ENCODE data around the gene ABLIM2.

Gene ABLIM2

DNA sequence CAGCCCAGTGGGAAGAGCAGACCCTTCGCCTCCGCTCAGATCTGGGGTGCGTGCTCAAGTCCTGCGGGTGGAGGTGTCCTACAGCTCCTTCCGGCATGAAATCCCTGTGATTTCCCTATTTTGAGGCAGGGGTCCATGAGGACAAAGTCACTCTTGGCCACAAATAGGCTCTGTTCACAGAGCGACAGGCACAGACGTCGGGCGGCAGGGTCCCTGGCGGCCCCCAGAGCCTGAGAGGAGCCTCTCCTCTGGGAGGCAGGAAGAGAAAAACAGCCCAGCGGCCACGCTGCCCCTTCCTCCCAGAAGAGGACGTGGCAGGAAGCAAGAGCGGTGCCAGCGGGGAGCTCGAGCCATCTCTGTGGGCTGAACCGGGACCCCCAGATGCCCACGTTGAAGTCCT lies 38.7 kb downstream of the ABLIM2 start:
- no peak for DNase-seq (ENCODE audit: low read depth)

DNA sequence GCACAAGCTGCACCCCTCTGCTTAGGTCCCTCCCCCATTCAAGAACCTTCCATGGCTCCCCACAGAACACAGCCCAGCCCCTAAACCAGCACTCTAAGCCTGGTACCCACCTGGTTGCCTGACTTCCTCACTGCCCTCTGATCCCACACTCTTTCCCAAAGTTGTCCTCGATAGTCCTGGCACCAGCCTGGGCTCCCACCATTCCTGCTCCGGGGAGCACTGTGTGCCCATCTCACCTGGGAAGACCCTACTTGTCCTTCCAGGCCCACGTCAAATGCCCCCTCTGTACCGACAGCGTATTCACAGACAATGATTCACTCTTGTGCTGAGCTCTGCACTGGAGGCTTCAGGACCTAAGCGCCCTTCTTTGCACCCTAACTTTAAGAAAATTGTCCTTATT lies 40.1 kb downstream of the ABLIM2 start:
- DNase-seq (ENCODE audit: low read depth), result no peak

DNA sequence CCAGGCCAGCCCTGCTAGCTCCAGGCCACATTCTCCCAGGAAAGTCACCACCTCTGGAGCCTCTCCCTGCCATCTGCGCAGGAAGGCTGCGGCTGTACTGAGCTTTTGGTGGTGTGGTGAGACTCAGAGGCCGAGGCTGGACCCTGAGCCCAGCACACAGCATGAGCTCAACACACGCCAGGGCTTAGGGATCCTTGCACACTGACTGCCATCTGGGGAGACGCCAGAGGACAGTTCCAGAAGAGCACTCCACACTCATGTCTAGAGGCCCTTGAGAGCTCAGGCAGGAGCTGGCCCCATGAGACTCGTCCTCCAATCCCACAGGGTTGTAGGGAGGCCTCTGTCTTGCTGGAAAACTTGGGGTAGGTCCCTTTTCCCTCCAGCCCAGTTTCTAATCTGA lies 40.6 kb downstream of the ABLIM2 start:
- DNase-seq (ENCODE audit: low read depth), result no peak

DNA sequence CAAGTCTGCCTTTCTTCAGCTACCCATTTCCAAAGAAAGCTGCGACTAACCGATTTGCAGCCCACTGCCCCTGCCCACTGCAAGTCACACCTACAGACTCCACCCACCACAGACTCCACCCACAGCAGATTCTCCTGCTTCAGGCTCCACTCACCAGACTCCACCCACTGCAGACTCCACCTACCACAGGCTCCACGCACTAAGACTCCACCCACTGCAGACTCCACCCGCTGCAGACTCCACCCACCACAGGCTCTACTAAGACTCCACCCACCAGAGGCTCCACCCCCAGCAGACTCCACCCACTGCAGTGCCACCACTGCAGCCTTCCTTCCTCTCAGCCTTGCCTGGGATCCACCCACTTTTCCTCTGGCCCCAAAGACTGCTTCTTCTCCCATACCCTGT lies 41.3 kb downstream of the ABLIM2 start:
- DNase-seq (ENCODE audit: low read depth), result no peak

DNA sequence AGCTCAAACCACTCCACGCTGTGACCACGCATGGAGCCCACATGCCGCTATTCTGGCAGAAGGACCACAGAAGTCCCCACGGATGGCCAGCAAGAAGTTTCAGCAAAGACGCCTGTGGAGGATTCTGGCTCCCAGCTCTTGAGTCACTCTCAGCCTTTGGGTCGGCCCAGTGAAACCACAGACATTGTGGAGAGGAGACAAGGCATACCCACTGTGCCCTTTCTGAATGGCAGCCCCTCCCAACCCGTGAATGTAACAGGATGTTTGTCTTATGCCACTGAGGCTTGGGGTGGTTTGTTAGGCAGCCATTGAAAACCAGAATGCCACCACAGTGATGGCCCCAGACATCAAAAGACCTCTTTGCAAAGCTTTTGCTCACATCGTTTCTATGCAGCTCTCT lies 42.7 kb downstream of the ABLIM2 start:
- no peak for DNase-seq (ENCODE audit: low read depth)

DNA sequence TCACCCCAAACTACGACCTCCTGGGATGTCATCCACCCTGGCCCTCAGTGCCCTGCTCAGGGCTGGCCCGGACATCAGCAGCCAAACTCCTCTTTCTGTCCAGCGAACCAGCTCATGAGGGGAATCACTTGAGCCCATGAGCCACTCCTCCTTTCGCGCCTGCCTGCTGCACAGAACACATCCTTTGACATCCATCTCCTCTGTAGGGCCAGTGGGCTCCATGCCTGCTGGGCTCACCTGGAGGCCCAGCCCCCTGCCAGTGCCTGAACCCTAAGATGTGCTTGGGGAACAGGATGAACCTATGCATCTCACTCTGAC lies 43.5 kb downstream of the ABLIM2 start:
- DNase-seq (ENCODE audit: low read depth), result no peak

DNA sequence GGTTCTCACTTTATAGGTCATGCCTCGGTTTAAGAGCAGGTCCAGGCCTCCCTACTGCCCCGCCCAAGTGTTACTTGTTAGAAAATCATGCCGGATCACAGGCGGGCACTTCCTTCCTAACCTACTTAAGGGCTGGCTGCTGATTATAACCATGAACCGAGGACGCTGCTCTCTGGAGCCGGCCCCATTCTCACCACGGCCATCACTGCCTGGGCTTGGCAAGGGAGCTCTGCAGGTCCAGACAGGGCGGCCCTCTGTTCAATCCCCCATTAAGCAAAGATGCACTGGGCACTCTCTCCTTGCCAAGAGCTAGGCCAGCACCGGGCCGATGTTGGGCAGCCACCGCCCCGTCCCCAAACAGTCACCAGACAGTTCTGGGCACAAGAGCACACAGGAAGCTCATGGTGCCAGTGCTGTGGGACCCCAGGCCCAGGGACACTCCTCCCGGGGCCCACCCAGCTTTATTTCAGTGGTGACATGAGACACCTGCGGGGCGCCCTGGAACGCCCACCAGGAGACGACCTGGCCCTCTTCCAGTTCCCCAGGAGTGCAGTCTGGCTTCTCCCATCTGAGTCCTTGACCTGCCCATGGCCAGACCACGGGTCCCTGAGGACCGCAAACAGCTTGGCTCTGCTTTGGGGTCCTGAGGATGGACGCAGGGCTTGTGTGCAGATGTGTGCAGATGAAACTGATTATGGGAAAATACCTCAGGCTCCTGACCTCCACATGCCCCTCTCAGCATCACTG lies 44.0 kb downstream of the ABLIM2 start:
- no peak for DNase-seq (ENCODE audit: low read depth)

DNA sequence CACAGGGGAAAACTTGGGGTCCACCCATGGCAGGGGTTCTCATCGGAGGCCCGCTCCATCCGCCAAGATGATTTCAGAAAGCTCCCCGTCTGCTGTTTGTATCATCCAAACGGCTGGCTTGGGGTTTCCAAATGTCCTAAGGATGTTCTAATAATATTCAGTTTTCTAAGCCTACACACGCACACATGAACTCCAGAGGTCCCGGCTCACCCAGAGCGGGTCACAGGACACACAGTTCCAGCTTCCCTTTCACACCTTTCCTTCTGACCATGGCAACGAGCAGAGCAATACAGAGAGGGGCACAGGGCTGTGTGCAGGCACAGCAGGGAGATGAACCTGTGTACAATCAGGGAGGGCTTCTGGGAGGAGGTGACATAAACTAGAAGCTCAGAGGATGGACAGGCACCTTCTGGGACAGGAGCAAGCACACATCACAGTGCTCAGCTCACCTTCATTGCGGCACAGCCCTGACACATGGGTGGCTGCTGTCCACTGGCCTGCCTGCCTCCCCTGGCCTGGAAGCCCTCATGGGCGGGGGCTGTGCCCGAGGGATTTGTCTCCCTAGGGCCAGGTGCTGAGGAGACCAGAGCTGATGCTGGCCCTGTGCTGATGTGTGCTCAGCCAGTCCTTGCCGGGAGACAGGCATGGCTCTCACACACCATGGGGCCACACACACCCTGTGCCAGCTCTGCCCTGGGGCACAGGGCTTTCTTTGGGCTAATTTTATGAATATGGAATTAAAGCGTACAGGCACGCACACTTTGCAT lies 44.8 kb downstream of the ABLIM2 start:
- DNase-seq (ENCODE audit: low read depth), result no peak

DNA sequence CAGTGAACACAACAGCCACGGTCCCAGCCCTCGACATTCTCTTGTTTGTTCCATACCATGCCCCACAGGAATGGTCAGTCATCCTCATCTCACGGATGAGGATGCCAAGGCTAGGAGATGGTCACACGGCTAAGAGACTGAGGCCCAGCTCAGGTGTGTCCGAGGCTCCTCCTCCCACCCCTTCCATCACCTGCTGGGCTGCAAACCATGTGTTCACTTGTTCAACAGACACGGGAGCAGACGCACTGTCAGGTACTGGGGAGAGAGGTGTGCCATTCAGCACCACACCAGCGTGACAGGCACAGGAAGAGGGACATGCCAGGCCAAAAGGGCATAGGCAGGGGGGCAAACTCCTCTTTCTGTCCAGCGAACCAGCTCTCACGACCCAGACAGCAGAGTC lies 45.9 kb downstream of the ABLIM2 start:
- no peak for DNase-seq (ENCODE audit: low read depth)

DNA sequence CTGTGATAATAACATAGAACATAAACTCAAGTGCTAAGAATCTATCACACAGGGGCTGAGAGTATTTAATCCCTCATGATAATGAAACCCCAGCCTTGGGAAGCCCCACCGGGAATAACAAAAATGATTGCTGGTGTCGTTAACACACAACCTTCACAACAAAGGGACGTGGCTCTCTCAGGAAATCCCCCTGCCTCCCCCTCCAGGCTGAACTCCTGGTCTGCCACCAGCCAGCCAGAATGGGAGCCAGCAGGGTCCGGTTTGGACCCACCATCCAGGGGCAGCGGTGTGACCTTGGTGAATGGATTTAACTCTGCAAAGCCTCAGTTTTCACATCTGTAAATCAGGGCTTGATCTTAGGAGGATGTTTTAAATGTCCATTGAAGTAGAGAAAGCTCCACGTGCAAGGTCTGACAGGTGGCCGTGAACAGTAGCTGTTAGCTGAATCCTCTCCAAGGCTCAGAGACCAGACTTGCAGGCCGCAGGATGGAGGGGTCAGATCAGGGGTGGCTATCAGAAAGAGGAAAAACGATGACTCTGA lies 46.5 kb downstream of the ABLIM2 start:
- no peak for DNase-seq (ENCODE audit: low read depth)

DNA sequence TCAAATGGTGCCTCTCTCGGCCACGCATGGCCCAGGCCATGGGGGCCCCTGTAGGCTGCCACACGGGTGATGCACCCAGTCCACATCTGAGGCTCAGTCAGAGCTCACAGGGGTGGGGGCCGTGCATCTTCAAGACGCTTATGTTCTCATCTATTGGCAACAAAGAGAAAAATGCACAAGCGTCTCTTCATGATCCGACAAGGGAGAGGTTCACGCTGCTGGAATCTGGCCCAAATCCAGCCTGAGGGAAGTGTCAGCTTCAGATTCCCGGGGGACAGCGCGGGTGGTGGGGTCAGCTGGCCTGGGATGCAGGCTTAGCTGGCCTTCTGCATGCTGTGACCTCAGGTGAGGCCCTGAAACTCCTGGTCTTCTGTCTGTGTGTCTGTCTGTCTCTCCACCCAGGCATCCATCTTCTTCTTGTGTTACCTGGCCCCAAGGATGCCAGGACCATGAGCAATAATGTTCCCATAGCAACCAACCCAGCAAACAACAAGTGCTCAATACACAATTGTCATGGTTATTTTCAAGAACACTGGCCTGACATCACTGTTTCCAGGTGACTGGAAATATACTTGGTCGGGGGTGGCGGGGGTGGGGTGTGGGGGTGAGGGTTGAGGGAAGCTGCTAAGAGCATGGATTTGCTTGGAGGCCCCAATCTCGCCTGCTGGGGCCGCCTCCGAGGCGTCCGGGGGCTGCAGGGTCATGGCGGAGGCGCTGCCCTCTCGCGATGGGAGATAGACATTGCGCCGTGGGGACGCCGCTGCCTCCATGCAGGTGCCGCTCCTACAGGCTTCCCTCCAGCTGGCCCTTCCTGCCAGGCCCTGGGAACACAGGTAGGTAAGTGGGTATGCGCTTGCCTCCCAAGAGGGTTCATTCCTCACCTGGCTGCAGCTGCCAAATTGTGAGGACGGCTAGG lies 48.3 kb downstream of the ABLIM2 start:
- DNase-seq (ENCODE audit: low read depth), result no peak

DNA sequence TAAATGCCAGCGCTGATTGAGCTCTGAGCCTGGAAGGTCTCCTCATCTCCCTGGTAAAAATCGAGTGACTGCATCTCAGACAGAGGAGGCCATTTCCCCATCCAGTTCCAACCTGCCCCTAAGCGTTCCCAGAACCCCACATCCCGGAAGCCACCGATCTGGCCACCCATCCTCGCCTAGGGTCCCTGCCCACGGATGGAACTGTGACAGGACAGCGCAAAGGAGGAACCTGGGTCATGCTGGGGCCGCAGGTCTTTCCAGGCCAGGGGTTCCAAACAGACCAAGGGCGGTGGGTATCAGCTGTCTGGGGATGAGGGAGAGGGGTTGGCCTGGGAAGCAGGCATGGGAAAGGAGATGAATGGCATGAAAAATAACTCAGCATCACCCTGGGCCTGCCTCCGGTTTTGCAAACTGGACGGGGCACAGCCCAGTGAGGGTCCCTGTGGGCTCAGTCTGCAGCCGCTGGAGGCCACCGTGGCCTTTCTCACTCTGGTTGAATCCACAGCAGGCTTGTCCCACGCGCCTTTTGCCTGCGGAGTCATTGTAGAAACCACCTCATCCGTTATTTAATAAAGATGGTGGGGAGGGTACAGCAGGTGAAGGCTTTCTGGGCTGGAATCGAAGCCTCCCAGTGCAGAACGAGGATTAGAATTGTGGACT lies 49.1 kb downstream of the ABLIM2 start:
- no peak for DNase-seq (ENCODE audit: low read depth)

DNA sequence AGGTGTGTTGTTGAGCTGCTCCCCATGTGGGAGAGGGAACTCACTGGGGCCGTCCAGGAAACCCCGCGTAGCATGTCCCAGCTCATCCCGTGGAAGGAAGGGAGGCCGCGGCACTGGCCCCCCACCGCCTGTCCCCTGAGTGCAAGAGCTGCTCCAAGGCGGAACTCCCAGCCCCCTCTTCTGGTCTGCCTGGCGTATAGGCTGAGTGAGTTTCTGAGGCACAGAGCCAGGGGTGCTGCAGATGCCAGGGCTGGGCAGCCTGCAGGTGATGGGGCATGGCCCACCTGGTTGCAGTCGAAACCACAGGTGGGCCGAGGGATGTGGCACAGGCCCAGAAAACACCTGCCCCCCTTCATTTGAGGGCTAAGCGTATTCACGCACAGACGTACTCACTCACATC lies 49.6 kb downstream of the ABLIM2 start:
- DNase-seq (ENCODE audit: low read depth), result no peak

DNA sequence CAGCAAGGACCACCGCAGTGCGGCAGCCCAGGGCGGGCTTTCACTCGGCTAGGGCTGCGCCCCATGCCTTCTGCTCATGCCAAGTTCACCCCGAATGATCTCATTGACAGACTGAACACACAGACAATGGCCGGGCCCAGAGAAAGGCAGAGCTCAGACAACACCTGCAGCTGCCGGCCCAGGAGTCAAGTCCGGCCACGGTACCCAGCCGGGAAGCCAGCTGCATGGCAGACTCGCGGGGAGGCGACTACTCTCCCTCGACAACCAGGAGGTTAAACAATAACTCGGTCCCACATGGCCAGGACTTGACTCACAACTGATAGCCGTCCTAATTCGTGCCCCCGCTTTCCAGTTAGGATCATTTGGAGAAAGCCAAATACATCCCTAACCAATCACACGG lies 50.4 kb downstream of the ABLIM2 start:
- no peak for DNase-seq (ENCODE audit: low read depth)

DNA sequence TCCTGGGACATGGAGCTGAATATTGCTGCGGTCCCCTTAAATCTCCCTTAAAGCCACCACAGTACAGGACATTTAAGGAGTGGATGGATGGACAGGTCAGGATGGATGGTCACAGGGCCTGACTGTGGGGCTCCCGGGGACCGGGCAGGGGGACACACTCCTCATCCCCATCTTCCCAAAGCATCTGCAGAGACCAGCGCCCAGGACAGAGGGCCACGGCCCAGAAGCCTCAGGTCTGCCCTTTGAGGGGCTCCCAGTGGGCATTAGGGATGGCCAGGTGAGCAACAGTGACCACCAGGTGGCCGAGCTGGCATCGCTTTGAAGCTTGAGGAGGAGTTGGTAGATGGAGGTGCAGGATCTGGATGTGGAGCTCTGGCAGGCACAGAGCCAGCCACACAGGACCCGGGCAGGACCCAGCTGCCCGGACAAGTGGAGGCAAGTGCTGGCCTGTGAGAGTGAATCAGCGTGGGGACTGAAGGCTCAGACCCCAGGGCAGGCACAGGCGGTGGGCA lies 51.4 kb downstream of the ABLIM2 start:
- DNase-seq (ENCODE audit: low read depth), result no peak

DNA sequence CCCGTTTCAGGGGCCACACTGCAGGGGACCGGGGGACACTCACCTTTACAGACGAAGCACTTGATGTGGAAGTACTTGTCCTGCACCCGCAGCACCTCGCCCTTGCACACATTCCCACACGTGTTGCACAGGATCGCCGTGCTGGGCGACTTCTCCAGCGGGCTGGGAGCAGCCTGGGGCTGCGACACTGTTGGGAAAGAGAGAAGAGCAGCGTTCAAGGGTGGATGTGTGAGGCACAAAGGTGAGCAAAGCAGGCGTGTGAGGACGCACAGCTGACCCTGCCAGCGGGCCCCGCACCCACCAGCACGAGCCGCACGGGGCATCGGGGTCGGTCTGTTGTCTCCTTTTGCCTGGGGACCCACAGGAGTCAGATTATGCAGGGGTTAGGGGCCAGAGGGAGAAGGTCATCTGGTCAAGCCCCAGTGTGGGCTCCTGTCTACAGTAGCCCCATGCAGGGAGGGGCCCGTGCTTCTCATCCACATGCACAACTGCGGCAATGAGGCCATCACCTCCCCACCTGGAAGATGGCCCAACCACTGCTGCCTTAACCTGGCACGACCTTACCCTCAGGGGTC lies 52.1 kb downstream of the ABLIM2 start:
- no peak for DNase-seq (ENCODE audit: low read depth)

DNA sequence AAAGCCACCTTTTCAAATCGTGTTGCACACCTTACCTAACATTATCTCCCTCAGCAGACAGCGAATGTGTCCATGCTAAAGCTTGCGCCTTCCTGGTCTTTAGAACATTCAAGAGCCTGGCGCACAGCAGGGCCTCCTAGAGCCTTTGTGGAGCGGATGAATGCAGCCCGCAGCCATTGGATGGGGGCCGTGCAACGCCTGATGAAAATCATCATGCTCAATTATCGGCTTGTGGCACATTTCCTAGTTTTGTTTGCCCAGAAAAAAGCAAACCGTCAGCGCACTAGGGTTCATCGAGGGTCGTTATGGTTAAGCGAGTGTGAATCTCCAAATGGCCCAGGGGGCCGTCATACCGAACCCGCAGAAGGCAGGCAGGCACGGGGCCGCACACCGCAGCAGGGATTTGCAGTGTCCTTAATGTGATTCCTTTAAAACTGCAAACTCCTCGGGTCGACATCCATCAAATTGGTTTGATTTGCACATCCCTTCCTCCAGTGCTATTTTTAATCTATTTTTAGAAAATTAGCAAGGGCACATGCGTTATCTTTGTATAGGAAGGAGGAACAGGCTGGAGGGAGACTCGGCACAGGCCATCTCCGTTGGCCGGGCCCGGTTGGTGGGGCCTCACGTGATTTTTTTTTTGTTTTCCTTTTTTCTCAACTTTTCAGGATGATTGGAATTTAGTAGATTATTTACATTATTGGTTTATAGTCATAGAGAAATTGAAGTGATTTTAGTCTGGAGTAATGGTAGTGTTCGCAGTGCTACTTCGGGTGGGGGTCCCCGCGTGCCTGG lies 53.1 kb downstream of the ABLIM2 start:
- DNase-seq (ENCODE audit: low read depth), result no peak

DNA sequence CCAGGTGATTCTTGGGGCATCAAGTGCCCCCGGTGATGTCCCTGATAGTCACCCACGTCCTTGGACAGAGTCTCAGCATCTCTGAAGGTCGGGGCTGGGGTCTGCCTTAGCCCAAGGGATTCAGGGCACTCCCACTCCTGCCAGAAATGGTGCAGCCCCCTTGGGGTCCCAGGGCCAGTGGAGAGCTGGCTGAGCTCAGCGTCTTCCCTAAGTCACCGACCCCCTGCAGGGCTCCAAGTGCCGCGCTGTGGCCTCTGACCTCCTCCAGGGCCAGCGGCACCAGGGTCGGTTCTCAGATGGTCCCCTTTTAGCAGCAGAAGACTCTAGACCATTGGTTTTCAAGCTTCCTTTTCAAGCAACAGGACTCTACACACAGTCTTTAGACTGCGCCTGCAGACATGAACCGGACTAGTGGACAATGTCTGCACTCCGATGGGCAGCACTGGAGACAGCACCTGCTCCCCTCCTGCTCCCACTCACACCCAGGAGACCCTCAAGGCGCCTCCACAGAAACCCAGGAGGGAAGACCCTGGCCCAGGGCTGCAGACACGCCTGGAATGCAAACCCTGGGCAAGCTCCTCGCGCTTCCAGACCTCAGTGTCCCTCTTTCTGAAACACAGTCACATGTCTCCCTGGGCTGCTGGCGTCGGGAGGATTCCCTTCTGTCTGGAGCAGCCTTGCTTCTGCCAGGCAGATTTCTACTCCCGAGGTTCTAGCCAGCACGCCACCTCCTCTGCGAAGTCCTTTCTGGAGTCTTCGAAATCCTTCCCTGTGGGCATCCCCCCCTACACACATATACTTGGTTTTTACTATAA lies 53.9 kb downstream of the ABLIM2 start:
- no peak for DNase-seq (ENCODE audit: low read depth)
